PFSK-1 (cell line): ENCODE results near the gene CACNB1.

Source experiments
- FOXP2 ChIP-seq: optimal IDR thresholded peaks from 2 replicates; pipeline ENCODE3; 2011; ENCODE audit warnings: borderline replicate concordance, control low read depth, inconsistent platforms; ENCODE audit not compliant: insufficient read depth; ENCODE audit errors: extremely low read length, extremely low read depth
- POLR2AphosphoS5 ChIP-seq: IDR thresholded peaks from 2 replicates; pipeline ENCODE4 v1.6.1; 2012; ENCODE audit warnings: low read depth, mild to moderate bottlenecking, control low read depth, low read length, moderate library complexity
- REST ChIP-seq, 2 experiments: IDR thresholded peaks; 2 replicates each; pipeline versions ENCODE4 v1.6.1 to v1.8.0; 2011 to 2012; ENCODE audit warnings: low read depth in 2 of 2, low read length in 2 of 2, control low read depth in 1 of 2, inconsistent platforms in 1 of 2, mild to moderate bottlenecking in 1 of 2, moderate library complexity in 1 of 2; ENCODE audit not compliant: insufficient read depth in 1 of 2
- SIN3A ChIP-seq: IDR thresholded peaks from 2 replicates; pipeline ENCODE4 v1.6.1; 2012; ENCODE audit warnings: mild to moderate bottlenecking, low read length, moderate library complexity, borderline replicate concordance; ENCODE audit not compliant: insufficient read depth
- TAF1 ChIP-seq: IDR thresholded peaks from 2 replicates; pipeline ENCODE4 v1.6.1; 2012; ENCODE audit warnings: low read length, control low read depth, borderline replicate concordance; ENCODE audit not compliant: insufficient read depth

DNA sequence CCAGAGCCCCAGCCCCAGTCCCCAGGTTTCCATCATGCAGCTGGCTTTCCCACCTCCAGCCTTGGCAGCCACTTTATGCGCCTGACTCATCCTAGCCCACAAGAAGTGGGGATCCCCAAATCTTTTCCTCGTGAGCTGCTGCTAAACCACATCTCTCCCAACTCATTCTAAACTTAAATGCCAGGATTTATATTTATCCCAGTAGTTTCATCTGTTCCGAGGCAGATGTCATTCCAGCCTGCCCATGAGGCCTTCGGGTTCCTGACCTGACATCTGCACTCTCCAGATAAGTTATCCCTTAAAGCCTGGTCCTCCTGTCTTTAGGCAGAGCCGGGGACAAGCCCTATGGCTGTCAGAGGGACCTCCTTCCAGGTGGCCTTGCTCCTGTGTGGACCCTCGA lies 62.6 kb downstream of the CACNB1 start:
- TF ChIP-seq TAF1 (no peak), POLR2AphosphoS5 (no peak), REST (IDR thresholded peaks at IDR 0.05; ENCODE audit: insufficient read depth in 1 of 2, low read depth in 2 of 2, low read length in 2 of 2) (no peak), SIN3A (no peak), FOXP2 (no peak)
